ENCODE results near the gene TMEM86B.

DNA sequence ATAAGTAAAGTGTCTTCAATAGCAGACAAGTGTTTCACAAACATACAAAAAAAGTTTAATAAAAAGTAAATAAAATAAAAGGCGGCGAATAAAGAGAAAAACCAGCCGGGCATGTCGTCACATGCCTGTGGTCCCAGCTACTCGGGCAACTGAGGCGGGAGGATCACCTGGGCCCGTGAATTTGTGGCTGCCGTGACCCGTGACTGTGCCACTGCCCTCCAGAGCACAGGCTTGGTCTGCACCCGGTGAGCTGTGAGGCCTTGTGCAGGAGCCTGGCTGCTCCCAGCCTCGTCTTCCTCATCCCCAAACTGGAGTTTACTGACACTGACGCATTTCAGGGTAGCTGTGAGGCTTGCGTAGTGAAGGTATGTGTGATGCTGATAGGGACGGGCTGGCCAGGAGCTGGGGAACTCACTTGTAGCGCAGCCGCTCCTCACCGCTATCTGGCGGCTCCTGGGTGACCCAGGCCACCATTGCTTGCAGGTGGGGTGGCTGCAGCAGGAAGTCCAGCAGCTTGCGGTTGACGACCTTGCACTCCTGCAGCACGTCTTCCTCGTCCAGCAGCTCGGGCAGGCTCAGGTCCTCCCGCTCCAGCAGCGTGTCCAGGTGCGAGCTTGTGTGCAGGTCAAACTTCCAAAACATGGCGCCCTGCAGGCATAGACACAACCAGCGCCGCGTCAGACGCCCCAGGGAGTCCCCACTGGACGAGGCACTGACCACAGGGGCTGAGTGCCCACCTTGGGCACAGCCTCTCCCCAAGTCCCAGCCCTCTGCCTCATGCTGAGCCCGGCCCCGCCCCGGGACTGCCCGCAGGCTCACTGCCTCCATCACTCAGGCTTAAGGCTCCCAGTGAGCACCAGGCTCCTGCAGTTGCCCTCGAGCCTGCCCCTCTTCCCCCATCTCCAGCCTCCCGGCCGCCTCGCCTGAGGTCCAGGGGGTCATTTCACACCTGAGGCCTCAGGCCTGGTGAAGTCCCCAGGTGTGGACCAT, 18.2 kb upstream of the TMEM86B start:
- TF ChIP-seq YY1 (IDR thresholded peaks at IDR 0.05; ENCODE audit: low read depth) (no peak), EP300 (IDR thresholded peaks at IDR 0.05; ENCODE audit: borderline replicate concordance) (no peak), CREB1 (IDR thresholded peaks at IDR 0.05; ENCODE audit: low read depth) (no peak), CEBPB (IDR thresholded peaks at IDR 0.05) (no peak), FOXM1 (IDR thresholded peaks at IDR 0.05; ENCODE audit: borderline replicate concordance, low read depth) (no peak), EGR1 (IDR thresholded peaks at IDR 0.05) (no peak), REST (IDR thresholded peaks at IDR 0.05; ENCODE audit: low read depth) (no peak), TAF1 (IDR thresholded peaks at IDR 0.05; ENCODE audit: low read depth) (no peak), USF1 (IDR thresholded peaks at IDR 0.05) (no peak), TEAD4 (IDR thresholded peaks at IDR 0.05) (no peak), NFIC (IDR thresholded peaks at IDR 0.05) (no peak), ZBTB7A (IDR thresholded peaks at IDR 0.05; ENCODE audit: low read depth) (no peak), RAD21 (IDR thresholded peaks at IDR 0.05; ENCODE audit: low read depth) (no peak)

All from Ishikawa (cell line).